Activated T-cell treated with anti-CD3 and anti-CD28 coated beads, Interleukin-2, amount 50 U/mL, for 4 hours (primary cell): ENCODE measurements around the gene KCNG1. TPM values are rescaled to one million over a fixed set of nuclear protein-coding genes. Genes with fewer than 3 reads are reported as not detected.

ENCODE experiments used
- ATAC-seq, 2 donors: fragments of 200-7000 bp; cut with Tn5 transposase; one replicate each; pipeline ENCODE4 v1.10.0; 2021
- DNase-seq: peaks from one replicate; pipeline ENCODE4 v3.0.0-alpha.2; 2020
- H3K27me3 Mint-ChIP-seq: one replicate; pipeline ENCODE4 v1.8.0; 2021; ENCODE audit warnings: low read depth, mixed read lengths
- H3K36me3 Mint-ChIP-seq: one replicate; pipeline ENCODE4 v1.8.0; 2022; ENCODE audit warnings: mixed read lengths; ENCODE audit not compliant: insufficient read depth
- H3K4me1 Mint-ChIP-seq: one replicate; pipeline ENCODE4 v1.8.0; 2021; ENCODE audit warnings: low read depth, mixed read lengths
- H3K4me3 Mint-ChIP-seq: one replicate; pipeline ENCODE4 v1.8.0; 2021; ENCODE audit warnings: mild to moderate bottlenecking, moderate library complexity, mixed read lengths
- H3K9me3 Mint-ChIP-seq: one replicate; pipeline ENCODE4 v1.8.0; 2021; ENCODE audit warnings: mixed read lengths
- total RNA-seq, 3 donors: library from RNA; stranded (reverse); gene quantifications; one replicate each; pipeline ENCODE4 v1.2.1, GENCODE V29; 2021

KCNG1 gene
- total RNA-seq, 3 donors from 2014 or later = 6.7 to 10.2 (median 7.0) TPM

- Mint-ChIP-seq H3K4me3 (no peak overlapping the region), H3K9me3 (no peaks in the 10 kb centered on the region), H3K4me1 (no peaks in the 10 kb centered on the region), H3K27me3 (peaks cover 5% of the 10 kb centered on the region), H3K36me3 (no peaks in the 10 kb centered on the region)
- ATAC-seq (no peak), DNase-seq (no peak)
These were observed 53.5 kb downstream of the KCNG1 start for GRCh38 chr20:50969435-50969834.

- peaks cover 5% of the 10 kb centered on the region for H3K27me3 Mint-ChIP-seq
- peaks cover under 1% of the 10 kb centered on the region for H3K36me3 Mint-ChIP-seq
- DNase-seq (no peak), ATAC-seq (no peak)
- peaks cover 1% of the 10 kb centered on the region for H3K4me1 Mint-ChIP-seq
- no peaks in the 10 kb centered on the region for H3K9me3 Mint-ChIP-seq
- no peak overlapping the region for H3K4me3 Mint-ChIP-seq
These were observed 54.6 kb downstream of the KCNG1 start for GRCh38 chr20:50968289-50968688.

- no peak for DNase-seq
- no peak overlapping the region for H3K4me3 Mint-ChIP-seq
- no peaks in the 10 kb centered on the region for H3K9me3 Mint-ChIP-seq
- H3K4me1 Mint-ChIP-seq = peaks cover 2% of the 10 kb centered on the region
- no peak for ATAC-seq
- H3K36me3 Mint-ChIP-seq = peaks cover 4% of the 10 kb centered on the region
- peaks cover 3% of the 10 kb centered on the region for H3K27me3 Mint-ChIP-seq
These were observed 55.3 kb downstream of the KCNG1 start for GRCh38 chr20:50967586-50967985.

- Mint-ChIP-seq H3K4me3 (peak overlapping the region; percentile 97), H3K36me3 (peaks cover 18% of the 10 kb centered on the region)
These were observed 63.3 kb downstream of the KCNG1 start for GRCh38 chr20:50959543-50960126.

GRCh38 chr20:50958615-50959542 lies 64.0 kb downstream of the KCNG1 start, which contains the start of gene MOCS3:
Gene MOCS3, plus strand, starts transcription at chr20:50958818. Its CDS starts 25 bp downstream, at chr20:50958843.
- peaks cover 54% of the 10 kb centered on the region for H3K4me1 Mint-ChIP-seq
- H3K9me3 Mint-ChIP-seq = no peaks in the 10 kb centered on the region
- H3K4me3 Mint-ChIP-seq = peak within 1 kb of the TSS; percentile 97
- H3K27me3 Mint-ChIP-seq = no peaks in the 10 kb centered on the region
- DNase-seq = peak; percentile 72
- ATAC-seq = peak; percentile 81 to 83
- peaks cover 18% of the 10 kb centered on the region for H3K36me3 Mint-ChIP-seq

More at GRCh38 chr20:50959543-50960126, 63.3 kb downstream of the KCNG1 start:
- H3K9me3 Mint-ChIP-seq = no peaks in the 10 kb centered on the region
- DNase-seq = no peak
- H3K4me1 Mint-ChIP-seq = peaks cover 54% of the 10 kb centered on the region
- H3K27me3 Mint-ChIP-seq = no peaks in the 10 kb centered on the region
- no peak for ATAC-seq

- peak; percentile 80 for DNase-seq
- ATAC-seq = peak; percentile 87 to 88
- peaks cover 19% of the 10 kb centered on the region for H3K36me3 Mint-ChIP-seq
- H3K4me3 Mint-ChIP-seq = peak within 1 kb of the TSS; percentile 97
- H3K9me3 Mint-ChIP-seq = no peaks in the 10 kb centered on the region
- peaks cover 58% of the 10 kb centered on the region for H3K4me1 Mint-ChIP-seq
- H3K27me3 Mint-ChIP-seq = no peaks in the 10 kb centered on the region
These were observed 64.9 kb downstream of the KCNG1 start, which contains the start of gene DPM1 for GRCh38 chr20:50957798-50958614. Gene DPM1, minus strand, starts transcription at chr20:50958532. Its CDS starts 9 bp downstream, at chr20:50958523.

GRCh38 chr20:50957276-50957675 lies 65.6 kb downstream of the KCNG1 start:
- Mint-ChIP-seq H3K27me3 (no peaks in the 10 kb centered on the region), H3K4me1 (peaks cover 58% of the 10 kb centered on the region), H3K4me3 (peak overlapping the region; percentile 97), H3K36me3 (peaks cover 21% of the 10 kb centered on the region), H3K9me3 (no peaks in the 10 kb centered on the region)
- DNase-seq (no peak), ATAC-seq (no peak)

- peaks cover 35% of the 10 kb centered on the region for H3K4me1 Mint-ChIP-seq
- ATAC-seq (no peak), DNase-seq (no peak)
- H3K27me3 Mint-ChIP-seq = no peaks in the 10 kb centered on the region
- no peaks in the 10 kb centered on the region for H3K9me3 Mint-ChIP-seq
- peaks cover 30% of the 10 kb centered on the region for H3K36me3 Mint-ChIP-seq
- H3K4me3 Mint-ChIP-seq = no peak overlapping the region
These were observed 69.1 kb downstream of the KCNG1 start for GRCh38 chr20:50953821-50954220.

Other genes with a start within 250 kb of the KCNG1 start
- 10 to 100 TPM; 10.2 to 13.6 (median 12.7) TPM for gene BCAS4, start 228.0 kb downstream of the KCNG1 start, total RNA-seq
- gene ADNP, start 91.7 kb downstream of the KCNG1 start, total RNA-seq = 10 to 100 TPM; 55.0 to 59.6 (median 55.2) TPM
- gene DPM1, start 64.6 kb downstream of the KCNG1 start, total RNA-seq = 10 to 100 TPM; 66.4 to 73.4 (median 70.9) TPM
- gene MOCS3, start 64.3 kb downstream of the KCNG1 start, total RNA-seq = 10 to 100 TPM in 2 of 3 donors, 1 to 10 TPM in 1; 8.7 to 10.3 (median 10.3) TPM